ENCODE results near the gene KCNE3.

GRCh38 chr11:74446532-74446938 lies 20.8 kb downstream of the KCNE3 start:
- TF ChIP-seq CTCF (conservative IDR thresholded peaks at IDR 0.05; ENCODE audit: low read depth, low read length) (no peak), CEBPB (IDR thresholded peaks at IDR 0.05; ENCODE audit: low read depth, low read length) (no peak), RFX5 (IDR thresholded peaks at IDR 0.05; ENCODE audit: low read depth, low read length) (no peak), POLR2A (IDR thresholded peaks at IDR 0.05; ENCODE audit: low read depth, low read length) (no peak), CHD1 (IDR thresholded peaks at IDR 0.05; ENCODE audit: low read depth, low read length) (no peak), RCOR1 (IDR thresholded peaks at IDR 0.05; ENCODE audit: insufficient replicate concordance, low read length) (no peak), ELK1 (IDR thresholded peaks at IDR 0.05; ENCODE audit: borderline replicate concordance, low read depth, low read length) (no peak), USF2 (IDR thresholded peaks at IDR 0.05; ENCODE audit: low read depth, low read length) (no peak), SMC3 (IDR thresholded peaks at IDR 0.05; ENCODE audit: low read depth, low read length) (no peak), RAD21 (IDR thresholded peaks at IDR 0.05; ENCODE audit: low read length) (no peak), MAZ (IDR thresholded peaks at IDR 0.05; ENCODE audit: borderline replicate concordance, low read depth, low read length) (no peak), FOS (IDR thresholded peaks at IDR 0.05; ENCODE audit: low read depth, low read length) (no peak), BHLHE40 (IDR thresholded peaks at IDR 0.05; ENCODE audit: low read depth, low read length) (no peak)
